NCI-H82 (cell line): ENCODE results near the gene NAXE.
A peak's percentile ranks its signal among the peaks of the same experiment; 100 is the strongest.
"Not testable (repeated sequence)": the region's sequence is repeated elsewhere in the genome, so short reads cannot be mapped to it uniquely, and the experiment has no call there.

Experiments used
- DNase-seq: peaks from one replicate; lab custom pipeline; 2025; lab: John Stamatoyannopoulos, UW

NAXE gene

DNA sequence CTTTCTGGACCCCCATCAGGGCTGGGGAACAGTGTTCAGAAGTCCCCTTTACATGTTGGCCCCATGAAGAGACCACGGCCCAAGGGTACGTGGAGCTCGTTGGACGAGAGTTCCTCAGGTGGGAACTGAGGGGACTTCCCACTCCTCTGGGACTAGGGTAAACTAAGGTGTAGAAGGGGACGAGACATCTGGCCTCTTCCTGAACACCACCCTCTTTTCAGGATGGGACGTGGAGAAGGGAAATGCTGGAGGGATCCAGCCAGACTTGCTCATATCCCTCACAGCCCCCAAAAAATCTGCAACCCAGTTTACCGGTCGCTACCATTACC lies 2.0 kb downstream of the NAXE start:
- no peak for DNase-seq

DNA sequence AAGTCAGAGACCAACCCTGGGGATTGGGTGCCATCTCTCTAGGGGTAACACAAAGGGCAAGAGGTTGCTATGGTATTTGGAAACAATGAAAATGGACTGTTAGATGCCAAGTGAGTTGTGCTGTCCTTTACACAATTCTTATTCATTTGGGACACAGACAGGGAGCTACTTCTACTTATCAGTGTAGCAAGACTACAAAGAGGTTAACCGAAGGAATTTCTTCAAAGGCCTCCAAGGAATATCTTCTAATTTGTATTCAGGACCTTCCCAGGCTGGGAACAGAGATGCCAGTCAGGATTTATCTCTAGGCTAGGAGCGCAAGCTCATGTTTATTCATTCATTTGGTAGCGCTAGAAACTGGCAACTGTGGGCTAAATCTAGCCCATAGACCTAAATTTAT lies 2.6 kb downstream of the NAXE start:
- no peak for DNase-seq

GRCh38 chr1:156595016-156595415 lies 3.4 kb downstream of the NAXE start:
- no peak for DNase-seq

GRCh38 chr1:156596426-156596825 lies 4.8 kb downstream of the NAXE start:
- DNase-seq = no peak

- no peak for DNase-seq
Measured at GRCh38 chr1:156598125-156598524, 6.5 kb downstream of the NAXE start.

DNA sequence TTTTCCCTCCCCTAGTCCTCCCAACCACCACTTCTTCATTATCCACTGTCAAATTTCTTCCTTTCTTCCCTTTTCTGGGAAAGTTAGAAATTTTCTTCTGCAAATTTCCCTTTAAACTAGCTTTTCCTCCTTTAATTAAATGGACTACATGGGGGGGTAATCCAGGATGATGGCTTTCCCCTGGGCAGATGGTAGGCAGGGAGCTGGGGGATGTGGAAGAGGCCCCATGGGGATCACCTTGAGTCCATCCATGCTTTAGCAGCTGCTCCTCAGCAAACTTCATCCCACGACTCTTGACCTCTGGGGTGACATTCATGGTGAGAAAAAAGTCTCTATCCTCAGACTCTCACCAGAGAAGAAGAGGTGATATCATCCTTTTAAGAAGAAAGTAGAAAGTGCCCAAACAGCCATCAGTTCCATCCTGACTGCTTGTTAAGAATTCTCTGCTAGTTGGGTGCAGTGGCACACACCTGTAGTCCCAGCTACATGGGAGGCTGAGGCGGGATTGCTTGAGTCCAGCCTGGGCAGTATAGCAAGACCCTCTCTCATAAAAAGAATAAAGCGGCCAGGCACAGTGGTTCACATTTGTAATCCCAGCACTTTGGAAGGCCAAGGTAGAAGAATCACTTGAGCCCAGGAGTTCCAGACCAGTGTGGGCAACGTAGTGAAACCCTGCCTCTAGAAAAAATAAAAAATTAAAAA lies 7.3 kb downstream of the NAXE start:
- peak; percentile 58 for DNase-seq

GRCh38 chr1:156599811-156600210 lies 8.2 kb downstream of the NAXE start:
- DNase-seq = peak; percentile 33

DNA sequence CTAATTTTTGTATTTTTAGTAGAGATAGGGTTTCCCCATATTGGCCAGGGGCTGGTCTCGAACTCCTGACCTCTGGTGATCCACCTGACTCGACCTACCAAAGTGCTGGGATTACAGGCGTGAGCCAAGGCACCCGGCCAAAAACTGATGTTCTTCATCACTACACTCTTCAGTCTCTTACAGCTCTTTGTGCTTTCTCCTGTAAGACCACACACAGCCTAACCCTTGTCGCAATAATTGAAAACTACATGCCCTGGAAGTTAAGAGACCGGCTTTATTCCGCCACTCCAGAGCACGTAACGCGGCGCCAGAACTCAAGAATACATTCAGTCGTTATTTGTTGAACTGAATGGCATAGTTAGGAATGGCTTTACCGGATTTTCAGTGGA lies 9.2 kb downstream of the NAXE start:
- DNase-seq = no peak

DNA sequence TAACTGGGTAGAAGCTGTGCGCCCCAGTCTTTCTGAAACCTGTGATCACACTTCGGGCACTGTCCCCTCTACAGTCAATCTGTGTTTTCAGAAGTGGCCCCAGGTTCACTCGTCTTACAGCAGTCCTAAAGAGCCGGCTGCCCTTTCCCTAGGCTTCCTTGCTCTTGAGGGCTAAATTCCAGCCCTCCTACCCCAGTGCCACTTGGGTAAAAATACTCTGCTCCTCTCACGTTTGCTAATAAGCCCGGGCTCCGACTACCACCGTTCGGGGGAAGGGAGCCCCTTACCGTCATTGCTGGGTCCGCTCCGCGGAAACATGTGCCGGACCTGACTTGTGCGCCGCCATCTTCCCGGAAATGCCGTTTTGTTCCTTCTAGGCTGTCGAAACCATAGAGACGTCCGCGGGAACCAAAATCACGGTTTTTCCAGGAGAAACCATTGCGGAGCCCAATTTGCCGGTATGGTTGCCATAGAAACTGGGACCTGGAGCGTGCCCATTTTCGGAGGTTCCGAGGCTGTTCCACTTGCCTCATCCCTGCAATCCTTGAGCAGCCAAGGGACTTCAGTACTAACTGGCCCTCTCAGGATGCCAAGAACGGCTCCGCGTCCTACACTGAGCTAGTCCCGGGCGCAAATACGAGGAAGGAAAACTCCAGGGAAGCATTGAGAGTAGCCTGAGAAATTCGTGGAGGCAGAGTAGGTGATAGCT lies 9.7 kb downstream of the NAXE start, which contains the start of gene GPATCH4:
GPATCH4 (minus strand) TSS at position 358 of the 709 bp plus-strand sequence.
- peak; percentile 88 for DNase-seq

DNA sequence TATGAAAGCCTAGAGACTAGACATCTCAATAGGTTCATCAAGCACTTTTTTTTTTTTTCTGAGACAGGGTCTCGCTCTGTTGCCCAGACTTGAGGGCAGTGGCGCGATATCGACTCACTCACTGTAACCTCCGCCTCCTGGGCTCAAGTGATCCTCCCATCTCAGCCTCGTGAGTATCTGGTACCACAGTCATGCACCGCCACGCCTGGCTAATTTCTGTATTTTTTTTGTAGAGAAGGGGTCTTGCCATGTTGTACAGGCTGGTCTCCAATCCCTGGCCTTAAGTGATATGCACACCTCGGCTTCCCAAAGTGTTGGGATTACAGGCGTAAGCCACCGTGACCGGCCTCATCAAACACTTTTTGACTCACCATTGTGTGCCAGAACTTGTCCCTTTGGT lies 10.3 kb downstream of the NAXE start:
- DNase-seq = no peak

DNA sequence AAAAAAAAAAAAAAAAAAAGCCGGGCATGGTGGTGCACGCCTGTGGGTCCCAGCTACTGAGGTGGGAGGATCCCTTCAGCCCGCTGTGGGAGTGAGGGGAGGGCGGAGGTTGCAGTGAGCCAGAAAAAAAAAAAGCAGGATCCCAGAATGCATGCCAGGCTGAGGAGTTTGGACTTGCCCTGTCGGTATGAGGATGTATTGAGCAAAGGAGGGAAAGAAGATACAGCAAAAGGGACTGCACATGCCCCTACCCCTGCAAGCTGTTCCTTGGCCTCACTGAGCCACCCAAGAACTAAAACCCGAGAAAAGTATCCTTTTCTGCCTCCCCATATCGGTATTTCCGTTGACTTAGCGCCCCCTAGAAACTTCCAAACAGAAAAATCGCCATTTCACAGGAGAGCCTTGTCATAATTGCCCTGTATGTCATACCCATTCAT lies 11.0 kb downstream of the NAXE start:
- peak; percentile 52 for DNase-seq

DNA sequence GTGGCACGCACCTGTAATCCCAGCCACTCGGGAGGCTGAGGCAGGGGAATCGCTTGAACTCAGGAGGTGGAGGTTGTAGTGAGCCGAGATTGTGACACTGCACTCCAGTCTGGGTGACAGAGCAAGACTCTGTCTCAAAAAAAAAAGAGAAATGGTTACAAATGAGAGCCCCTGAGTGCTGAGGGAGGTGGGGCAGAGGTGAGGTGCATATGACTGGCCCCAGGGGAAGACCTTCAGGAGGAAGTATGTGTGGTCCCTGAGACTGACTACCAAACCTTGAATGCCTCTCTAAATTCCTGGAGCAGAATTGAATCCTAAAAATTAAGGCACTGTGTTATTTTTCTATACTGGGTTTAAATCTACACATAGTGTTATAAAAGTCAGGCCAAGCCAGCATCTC lies 15.8 kb downstream of the NAXE start:
- DNase-seq = not testable (repeated sequence)

- DNase-seq = peak; percentile 95
Measured at GRCh38 chr1:156608036-156608674, 16.6 kb downstream of the NAXE start.

DNA sequence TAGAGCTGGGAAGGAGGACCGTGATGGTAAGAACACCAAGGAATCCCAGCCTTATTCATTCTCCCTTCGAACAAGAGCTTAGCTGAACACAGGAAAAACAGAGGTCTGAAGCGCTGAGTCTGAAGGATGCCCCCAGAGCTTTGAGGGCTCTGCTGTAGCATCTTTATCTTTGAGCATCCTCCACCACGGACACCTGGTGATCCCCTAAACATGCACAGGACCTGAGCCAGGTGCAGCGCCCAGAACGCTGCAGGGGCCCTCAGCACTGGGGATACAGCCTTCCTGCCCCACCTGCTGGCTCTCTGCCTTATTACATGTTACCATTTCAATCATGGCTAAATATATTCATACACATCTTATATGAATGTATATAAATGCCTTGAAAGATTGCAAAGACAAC lies 17.4 kb downstream of the NAXE start:
- DNase-seq = peak; percentile 80

GRCh38 chr1:156610072-156610471 lies 18.5 kb downstream of the NAXE start:
- not testable (repeated sequence) for DNase-seq

DNA sequence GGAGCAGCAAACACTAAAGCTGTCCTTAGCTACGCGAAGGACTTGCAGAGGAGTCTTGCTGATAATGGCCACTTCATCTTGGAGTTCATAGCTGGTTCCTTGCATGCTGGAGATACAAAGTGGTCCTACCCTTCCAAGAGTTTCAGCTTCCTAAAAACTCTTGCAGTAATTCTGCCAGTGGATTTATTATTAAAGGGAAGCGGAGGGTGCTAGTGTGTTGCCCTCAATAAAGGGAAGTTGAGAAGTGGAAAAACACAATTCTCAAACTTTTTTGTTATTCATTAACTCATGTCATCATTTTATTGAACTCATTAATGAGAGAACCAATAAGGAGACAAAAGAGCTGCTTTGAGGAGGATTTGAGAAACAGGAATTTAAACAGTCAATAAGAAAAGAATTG lies 21.1 kb downstream of the NAXE start:
- DNase-seq = no peak

DNA sequence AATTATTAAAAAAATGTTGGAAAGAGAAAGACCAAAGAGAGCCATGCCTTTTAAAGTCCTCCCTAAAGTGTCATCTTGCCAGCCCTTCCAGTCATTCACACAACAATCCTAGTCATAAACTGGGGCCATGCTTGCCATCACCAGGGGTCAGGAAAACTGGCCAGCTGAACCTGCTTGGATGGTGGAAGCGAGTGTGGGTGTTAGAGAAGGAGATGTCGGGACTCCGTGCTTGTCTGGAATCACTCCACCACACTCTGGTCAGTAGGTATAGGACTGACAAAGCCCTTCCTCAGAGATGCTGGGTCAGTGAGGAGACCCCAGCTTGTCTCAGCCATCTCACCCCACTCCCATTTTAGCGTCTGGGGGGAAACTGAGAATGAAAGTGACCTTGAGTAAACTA lies 24.4 kb downstream of the NAXE start:
- DNase-seq = no peak

DNA sequence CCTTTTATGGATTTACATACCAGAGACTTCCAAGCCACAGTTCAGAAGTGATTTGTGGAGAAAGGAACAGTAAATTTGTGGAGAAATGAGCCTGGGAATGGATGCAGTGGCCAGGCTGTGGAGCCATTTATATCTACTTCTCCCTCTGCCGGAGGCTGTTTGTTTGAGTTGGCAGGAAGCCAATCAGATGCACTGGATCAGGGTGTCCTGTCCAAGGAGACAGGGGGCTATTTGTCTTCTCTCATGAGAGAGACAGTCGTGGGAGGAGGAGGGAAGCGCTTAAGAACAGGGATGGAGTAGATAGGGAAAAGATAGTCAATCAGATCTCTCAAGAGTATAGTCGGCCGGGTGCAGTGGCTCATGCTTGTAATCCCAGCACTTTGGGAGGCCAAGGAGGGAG lies 24.9 kb downstream of the NAXE start:
- peak; percentile 97 for DNase-seq

DNA sequence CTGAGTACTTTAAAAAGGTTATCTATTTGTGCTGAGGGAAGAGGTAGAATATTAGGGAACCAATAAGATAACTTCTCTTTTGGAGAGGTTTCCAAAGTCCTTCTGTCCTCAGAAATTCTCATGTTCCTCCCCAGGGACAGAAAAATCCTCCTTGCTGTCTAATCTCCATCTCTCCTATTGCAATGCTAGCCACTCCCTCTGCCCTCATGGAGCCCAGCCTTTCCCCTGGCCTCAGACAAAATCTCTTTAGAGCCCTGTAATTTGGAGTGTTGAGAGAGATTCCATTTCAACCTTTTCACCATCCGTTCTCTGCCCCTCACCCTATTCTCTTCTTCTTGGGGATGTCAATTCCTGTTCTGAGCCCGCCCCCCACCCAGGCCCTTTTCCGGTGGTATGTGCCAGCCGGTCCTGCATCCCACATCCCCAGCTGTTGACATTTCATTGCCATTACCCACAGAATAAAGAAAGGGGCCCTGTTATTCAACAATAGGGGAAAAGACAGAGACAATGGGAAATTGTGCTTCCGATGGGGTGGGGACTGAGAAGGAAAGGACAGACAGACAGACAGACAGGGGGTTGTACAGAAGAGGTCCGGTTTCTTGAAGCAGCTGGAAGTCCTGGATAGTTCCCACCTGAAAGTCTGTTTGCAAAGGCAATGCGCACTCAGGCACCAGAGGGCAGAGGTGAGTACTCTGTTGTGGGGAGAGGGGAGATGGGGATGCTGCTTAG lies 27.4 kb downstream of the NAXE start, which contains the start of gene HAPLN2:
HAPLN2 (plus strand) TSS at position 563 of the 729 bp plus-strand sequence. CDS start 4,076 bp downstream, outside the sequence.
- peak; percentile 85 for DNase-seq

GRCh38 chr1:156619582-156619955 lies 28.0 kb downstream of the NAXE start:
- DNase-seq = no peak

- peak; percentile 84 for DNase-seq
Measured at GRCh38 chr1:156622581-156623297, 31.2 kb downstream of the NAXE start.
